Memory B cell (primary cell): Measurements from ENCODE around the gene DEFB128.
"Not testable (repeated sequence)": the region's sequence is repeated elsewhere in the genome, so short reads cannot be mapped to it uniquely, and the experiment has no call there.

Experiments used
- ATAC-seq: fragments of 150-1000 bp; cut with Tn5 transposase; 2 replicates; pipeline ENCODE4 v1.10.0; 2021; ENCODE audit warnings: low read depth, mild to moderate bottlenecking, moderate library complexity
- DNase-seq, 2 donors: peaks; one replicate each; pipeline ENCODE4 v3.0.0; 2022; ENCODE audit warnings: low spot score in 2 of 2
- H3K27ac Mint-ChIP-seq: one replicate; pipeline ENCODE4 v1.8.0; 2022; ENCODE audit warnings: mild to moderate bottlenecking, moderate library complexity, mixed read lengths
- H3K27me3 Mint-ChIP-seq: one replicate; pipeline ENCODE4 v1.8.0; 2022; ENCODE audit warnings: mixed read lengths
- H3K36me3 Mint-ChIP-seq: one replicate; pipeline ENCODE4 v1.8.0; 2022; ENCODE audit warnings: mild to moderate bottlenecking, mixed read lengths
- H3K4me1 Mint-ChIP-seq: one replicate; pipeline ENCODE4 v1.8.0; 2022; ENCODE audit warnings: mixed read lengths
- H3K4me3 Mint-ChIP-seq: one replicate; pipeline ENCODE4 v1.8.0; 2022; ENCODE audit warnings: mild to moderate bottlenecking, moderate library complexity, mixed read lengths
- H3K9me3 Mint-ChIP-seq: one replicate; pipeline ENCODE4 v1.8.0; 2022; ENCODE audit warnings: mixed read lengths

The DEFB128 gene

GRCh38 chr20:189611-190010, at the start of gene DEFB128:
Gene DEFB128 (minus strand): TSS chr20:189711. CDS start chr20:189623, 88 bp downstream.
- ATAC-seq (no peak), DNase-seq (no peak)
- H3K27ac Mint-ChIP-seq = no peak within 1 kb of the TSS
- peaks cover 8% of the 10 kb centered on the region for H3K9me3 Mint-ChIP-seq
- no peaks in the 10 kb centered on the region for H3K4me1 Mint-ChIP-seq
- H3K27me3 Mint-ChIP-seq = peaks cover 10% of the 10 kb centered on the region
- no peak within 1 kb of the TSS for H3K4me3 Mint-ChIP-seq
- no peaks in the 10 kb centered on the region for H3K36me3 Mint-ChIP-seq

GRCh38 chr20:237929-238328, 48.4 kb upstream of the DEFB128 start:
- Mint-ChIP-seq H3K9me3 (no peaks in the 10 kb centered on the region), H3K4me1 (peaks cover 4% of the 10 kb centered on the region), H3K27ac (peak overlapping the region; percentile 29), H3K36me3 (no peaks in the 10 kb centered on the region), H3K4me3 (peak overlapping the region; percentile 83), H3K27me3 (peaks cover 1% of the 10 kb centered on the region)
- no peak for DNase-seq
- ATAC-seq = peak; percentile 80

GRCh38 chr20:237489-237888, 48.0 kb upstream of the DEFB128 start:
- H3K27ac Mint-ChIP-seq = peak overlapping the region; percentile 29
- H3K4me3 Mint-ChIP-seq = peak overlapping the region; percentile 83
- H3K4me1 Mint-ChIP-seq = peaks cover 4% of the 10 kb centered on the region
- no peak for DNase-seq
- H3K27me3 Mint-ChIP-seq = no peaks in the 10 kb centered on the region
- peak; percentile 87 for ATAC-seq
- H3K9me3 Mint-ChIP-seq = no peaks in the 10 kb centered on the region
- H3K36me3 Mint-ChIP-seq = no peaks in the 10 kb centered on the region

GRCh38 chr20:235891-236290, 46.4 kb upstream of the DEFB128 start:
- Mint-ChIP-seq H3K27ac (no peak overlapping the region), H3K4me3 (no peak overlapping the region), H3K27me3 (no peaks in the 10 kb centered on the region), H3K4me1 (peaks cover 4% of the 10 kb centered on the region), H3K9me3 (no peaks in the 10 kb centered on the region), H3K36me3 (no peaks in the 10 kb centered on the region)
- no peak for DNase-seq
- no peak for ATAC-seq

GRCh38 chr20:227439-228105, 38.1 kb upstream of the DEFB128 start:
- Mint-ChIP-seq H3K4me3 (no peak overlapping the region), H3K36me3 (peaks cover 3% of the 10 kb centered on the region), H3K27ac (peak overlapping the region; percentile 63), H3K9me3 (peaks cover 3% of the 10 kb centered on the region), H3K27me3 (peaks cover 2% of the 10 kb centered on the region), H3K4me1 (peaks cover 16% of the 10 kb centered on the region)
- no peak for DNase-seq
- ATAC-seq = peak; percentile 77

GRCh38 chr20:226958-227357, 37.4 kb upstream of the DEFB128 start, which contains the start of gene DEFB129:
Gene DEFB129 (plus strand): TSS chr20:227258. CDS start chr20:227289, 31 bp downstream.
- Mint-ChIP-seq H3K4me3 (no peak within 1 kb of the TSS), H3K27ac (peak within 1 kb of the TSS; percentile 63), H3K27me3 (peaks cover 2% of the 10 kb centered on the region), H3K36me3 (peaks cover 3% of the 10 kb centered on the region), H3K9me3 (peaks cover 3% of the 10 kb centered on the region), H3K4me1 (peaks cover 16% of the 10 kb centered on the region)
- no peak for DNase-seq
- ATAC-seq = no peak

- peaks cover 16% of the 10 kb centered on the region for H3K4me1 Mint-ChIP-seq
- not testable (repeated sequence) for DNase-seq, H3K9me3 Mint-ChIP-seq, H3K27ac Mint-ChIP-seq, H3K4me3 Mint-ChIP-seq, ATAC-seq, H3K36me3 Mint-ChIP-seq, H3K27me3 Mint-ChIP-seq
Observed at GRCh38 chr20:225879-226278, 36.4 kb upstream of the DEFB128 start.

- no peak overlapping the region for H3K27ac Mint-ChIP-seq
- H3K4me1 Mint-ChIP-seq = no peaks in the 10 kb centered on the region
- DNase-seq (no peak), ATAC-seq (no peak)
- no peak overlapping the region for H3K4me3 Mint-ChIP-seq
- peaks cover 3% of the 10 kb centered on the region for H3K36me3 Mint-ChIP-seq
- peaks cover 3% of the 10 kb centered on the region for H3K9me3 Mint-ChIP-seq
- peaks cover 17% of the 10 kb centered on the region for H3K27me3 Mint-ChIP-seq
Observed at GRCh38 chr20:221258-221830, 31.8 kb upstream of the DEFB128 start.

- peak; percentile 39 for ATAC-seq
- no peaks in the 10 kb centered on the region for H3K4me1 Mint-ChIP-seq
- peaks cover 17% of the 10 kb centered on the region for H3K27me3 Mint-ChIP-seq
Observed at GRCh38 chr20:219290-220115, 30.0 kb upstream of the DEFB128 start.

GRCh38 chr20:217266-217665, 27.8 kb upstream of the DEFB128 start:
- no peaks in the 10 kb centered on the region for H3K36me3 Mint-ChIP-seq
- no peak overlapping the region for H3K4me3 Mint-ChIP-seq
- no peak for ATAC-seq
- no peak for DNase-seq
- H3K4me1 Mint-ChIP-seq = no peaks in the 10 kb centered on the region
- H3K9me3 Mint-ChIP-seq = no peaks in the 10 kb centered on the region
- no peak overlapping the region for H3K27ac Mint-ChIP-seq
- H3K27me3 Mint-ChIP-seq = peaks cover 15% of the 10 kb centered on the region

More at GRCh38 chr20:219290-220115, 30.0 kb upstream of the DEFB128 start:
- no peaks in the 10 kb centered on the region for H3K9me3 Mint-ChIP-seq
- no peaks in the 10 kb centered on the region for H3K36me3 Mint-ChIP-seq
- DNase-seq = no peak
- H3K27ac Mint-ChIP-seq = no peak overlapping the region
- no peak overlapping the region for H3K4me3 Mint-ChIP-seq

- Mint-ChIP-seq H3K27ac (no peak overlapping the region), H3K4me3 (no peak overlapping the region), H3K36me3 (no peaks in the 10 kb centered on the region), H3K27me3 (peaks cover 12% of the 10 kb centered on the region), H3K9me3 (no peaks in the 10 kb centered on the region), H3K4me1 (no peaks in the 10 kb centered on the region)
- ATAC-seq (no peak), DNase-seq (no peak)
Observed at GRCh38 chr20:215796-216195, 26.3 kb upstream of the DEFB128 start.

- Mint-ChIP-seq H3K4me1 (no peaks in the 10 kb centered on the region), H3K4me3 (no peak overlapping the region), H3K27me3 (peaks cover 10% of the 10 kb centered on the region), H3K36me3 (no peaks in the 10 kb centered on the region), H3K27ac (no peak overlapping the region), H3K9me3 (no peaks in the 10 kb centered on the region)
- no peak for ATAC-seq
- DNase-seq = no peak
Observed at GRCh38 chr20:214383-214782, 24.9 kb upstream of the DEFB128 start.

- no peak overlapping the region for H3K27ac Mint-ChIP-seq
- DNase-seq (no peak), ATAC-seq (no peak)
- H3K4me3 Mint-ChIP-seq = no peak overlapping the region
- H3K9me3 Mint-ChIP-seq = no peaks in the 10 kb centered on the region
- no peaks in the 10 kb centered on the region for H3K27me3 Mint-ChIP-seq
- H3K4me1 Mint-ChIP-seq = no peaks in the 10 kb centered on the region
- no peaks in the 10 kb centered on the region for H3K36me3 Mint-ChIP-seq
Observed at GRCh38 chr20:210809-211502, 21.4 kb upstream of the DEFB128 start.
